Left lung (tissue), 10 donors: ENCODE data around the gene OAS2. TPM values are rescaled to one million over a fixed set of nuclear protein-coding genes. Genes with fewer than 3 reads are reported as not detected.

Experiments
- ATAC-seq: fragments of 200-7000 bp; cut with Tn5 transposase; one replicate; pipeline ENCODE4 v1.9.1; 2020; ENCODE audit warnings: moderate library complexity
- DNase-seq, 4 donors: peaks; one replicate each; pipeline ENCODE4 v3.0.0-alpha.2; 2013 to 2020
- H3K27ac ChIP-seq, 2 donors: fragments of 200-600 bp; sonication (generic) in 1 of 2; one replicate each; pipeline versions ENCODE4 v1.5.0 to v1.8.0; 2020 to 2021
- H3K27me3 ChIP-seq, 2 donors: fragments of 200-600 bp; sonication (generic) in 1 of 2; one replicate each; pipeline versions ENCODE4 v1.5.0 to v1.8.0; 2020 to 2021
- H3K36me3 ChIP-seq, 2 donors: fragments of 200-600 bp; sonication (generic) in 1 of 2; one replicate each; pipeline versions ENCODE4 v1.5.0 to v1.8.0; 2020 to 2021
- H3K4me1 ChIP-seq, 2 donors: fragments of 200-600 bp; one replicate each; pipeline ENCODE4 v1.8.0; 2021
- H3K4me3 ChIP-seq, 2 donors: fragments of 200-600 bp; sonication (generic) in 1 of 2; one replicate each; pipeline versions ENCODE4 v1.5.0 to v1.8.0; 2020 to 2021; ENCODE audit warnings: mild to moderate bottlenecking in 1 of 2
- H3K9me3 ChIP-seq, 2 donors: fragments of 200-600 bp; sonication (generic) in 1 of 2; one replicate each; pipeline versions ENCODE4 v1.5.0 to v1.8.0; 2020 to 2021
- intact Hi-C, 2 donors: fragments of 100-400 bp; cut with DNase I; formaldehyde crosslinking; loops; one replicate each; pipeline versions ENCODE4 v1.11.2 to v1.14.2; 2022
- polyA plus RNA-seq, 6 donors: library from polyadenylated mRNA; unstranded; fragments of 120-200 nt; gene quantifications; one replicate each; pipeline ENCODE4 v1.2.1, GENCODE V29; 2013; ENCODE audit not compliant: insufficient read length in 6 of 6
- total RNA-seq, 2 donors: library from RNA; stranded (reverse); fragmentation: NEBNext Ultra II Directional; extraction: Animal tissue kit (Norgen Biotek cat#: 25700); gene quantifications; one replicate each; pipeline ENCODE4 v1.2.1, GENCODE V29; 2021
- TF ChIP-seq, protein P1 (sequence below), 2 donors: fragments of 200-600 bp; sonication (generic) in 1 of 2; IDR thresholded peaks; one replicate each; pipeline versions ENCODE4 v1.5.0 to v1.8.0; 2021; ENCODE audit warnings: antibody characterized with exemption in 2 of 2
- donor health status: DM: no; HTN: yes; CAD: no.
- donor health status: DM: no; HTN: no; CAD: no.

Gene OAS2
- total and polyA plus RNA-seq, 8 donors, result 5.5 to 35.3 (median 10.3) TPM

DNA sequence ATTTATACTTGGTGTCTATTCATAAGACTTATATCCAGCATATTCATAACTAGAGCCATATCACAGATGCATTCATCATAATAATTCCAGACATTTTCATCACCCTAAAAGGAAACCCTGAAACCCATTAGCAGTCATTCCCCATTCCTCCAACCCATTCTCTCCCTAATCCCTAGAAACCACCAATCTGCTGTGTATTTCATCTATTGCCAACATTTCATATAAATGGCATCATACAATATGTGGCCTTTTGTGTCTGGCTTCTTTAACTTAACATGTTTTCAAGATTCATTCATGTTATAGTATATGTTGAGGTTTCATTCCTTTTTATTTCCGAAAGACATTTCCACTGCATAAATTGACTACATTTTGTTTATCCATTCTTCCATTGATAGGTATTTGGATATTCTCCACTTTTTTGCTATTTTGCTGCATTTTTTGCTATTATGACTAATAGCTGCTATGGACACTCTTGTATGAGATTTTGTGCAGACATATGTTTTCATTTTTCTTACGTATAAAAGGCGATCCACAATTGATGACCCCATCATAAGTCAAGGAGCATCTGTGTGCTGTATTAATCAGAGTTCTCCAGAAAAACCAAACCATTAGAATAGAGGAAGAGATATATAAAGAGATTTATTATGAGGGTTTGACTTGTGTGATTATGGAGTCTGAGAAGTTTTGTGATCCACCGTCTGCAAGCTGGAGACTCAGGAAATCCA lies 5.1 kb upstream of the OAS2 start:
- Histone ChIP-seq H3K9me3 (no peaks in the 10 kb centered on the region), H3K4me3 (no peak overlapping the region), H3K36me3 (peaks cover 0 to 32% of the 10 kb centered on the region in 2 donors), H3K27me3 (no peaks in the 10 kb centered on the region), H3K27ac (no peak overlapping the region), H3K4me1 (peaks cover 0 to 16% of the 10 kb centered on the region in 2 donors)
- intact Hi-C loops, result no loop called here
- no peak for ATAC-seq
- DNase-seq, result no peak
- TF ChIP-seq, protein P1, sequence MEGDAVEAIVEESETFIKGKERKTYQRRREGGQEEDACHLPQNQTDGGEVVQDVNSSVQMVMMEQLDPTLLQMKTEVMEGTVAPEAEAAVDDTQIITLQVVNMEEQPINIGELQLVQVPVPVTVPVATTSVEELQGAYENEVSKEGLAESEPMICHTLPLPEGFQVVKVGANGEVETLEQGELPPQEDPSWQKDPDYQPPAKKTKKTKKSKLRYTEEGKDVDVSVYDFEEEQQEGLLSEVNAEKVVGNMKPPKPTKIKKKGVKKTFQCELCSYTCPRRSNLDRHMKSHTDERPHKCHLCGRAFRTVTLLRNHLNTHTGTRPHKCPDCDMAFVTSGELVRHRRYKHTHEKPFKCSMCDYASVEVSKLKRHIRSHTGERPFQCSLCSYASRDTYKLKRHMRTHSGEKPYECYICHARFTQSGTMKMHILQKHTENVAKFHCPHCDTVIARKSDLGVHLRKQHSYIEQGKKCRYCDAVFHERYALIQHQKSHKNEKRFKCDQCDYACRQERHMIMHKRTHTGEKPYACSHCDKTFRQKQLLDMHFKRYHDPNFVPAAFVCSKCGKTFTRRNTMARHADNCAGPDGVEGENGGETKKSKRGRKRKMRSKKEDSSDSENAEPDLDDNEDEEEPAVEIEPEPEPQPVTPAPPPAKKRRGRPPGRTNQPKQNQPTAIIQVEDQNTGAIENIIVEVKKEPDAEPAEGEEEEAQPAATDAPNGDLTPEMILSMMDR (IDR thresholded peaks at IDR 0.05), result no peak

DNA sequence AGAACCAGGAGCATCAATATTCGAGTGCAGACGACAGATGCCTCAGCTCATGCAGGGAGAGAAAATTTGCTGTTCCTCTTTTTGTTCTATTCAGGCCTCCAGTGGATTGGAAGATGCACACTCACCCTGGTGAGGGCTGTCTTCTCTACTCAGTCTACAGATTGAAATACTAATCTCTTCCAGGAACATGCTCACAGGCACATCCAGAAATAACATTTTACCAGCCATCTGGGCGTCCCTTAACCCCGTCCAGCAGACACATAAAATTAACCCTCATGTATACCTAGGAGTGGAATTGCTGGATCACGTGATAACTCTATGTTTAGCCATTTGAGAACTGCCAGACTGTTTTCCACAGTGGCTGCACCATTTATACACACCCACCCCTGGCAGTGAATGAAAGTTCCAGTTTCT lies 4.5 kb upstream of the OAS2 start:
- Histone ChIP-seq H3K27ac (no peak overlapping the region), H3K36me3 (peaks cover 0 to 25% of the 10 kb centered on the region in 2 donors), H3K4me1 (peaks cover 0 to 22% of the 10 kb centered on the region in 2 donors), H3K27me3 (no peaks in the 10 kb centered on the region), H3K4me3 (no peak overlapping the region), H3K9me3 (no peaks in the 10 kb centered on the region)
- no peak for DNase-seq
- TF ChIP-seq, protein P1 (IDR thresholded peaks at IDR 0.05), result no peak
- intact Hi-C loops, result no loop called here
- no peak for ATAC-seq

DNA sequence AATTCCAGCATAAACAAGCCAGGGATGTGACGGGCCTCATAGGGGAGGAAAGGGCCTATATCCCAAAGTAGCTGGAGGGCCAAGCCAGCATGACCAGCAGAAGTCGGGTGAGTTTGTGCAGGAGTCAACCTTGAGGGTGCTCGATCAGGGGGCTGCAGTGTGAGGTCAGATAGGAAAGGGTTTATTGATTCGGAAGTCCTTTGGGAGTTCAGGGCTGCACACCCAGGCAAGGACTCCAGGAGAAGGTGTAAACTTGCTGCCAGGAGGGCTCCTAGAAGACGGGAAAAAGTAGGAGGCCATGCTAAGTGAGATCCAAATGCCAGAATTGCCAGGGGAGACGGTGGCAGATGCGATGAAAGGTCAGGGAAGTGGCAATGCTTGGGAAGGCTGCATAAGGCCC lies 3.4 kb upstream of the OAS2 start:
- H3K27me3 ChIP-seq, result no peaks in the 10 kb centered on the region
- no peak for ATAC-seq
- no peaks in the 10 kb centered on the region for H3K9me3 ChIP-seq
- no peak overlapping the region for H3K4me3 ChIP-seq
- H3K36me3 ChIP-seq, result peaks cover 0 to 14% of the 10 kb centered on the region in 2 donors
- DNase-seq, result no peak
- intact Hi-C loops, result no loop called here
- TF ChIP-seq, protein P1 (IDR thresholded peaks at IDR 0.05), result no peak
- H3K4me1 ChIP-seq, result peaks cover 0 to 32% of the 10 kb centered on the region in 2 donors
- H3K27ac ChIP-seq, result no peak overlapping the region

DNA sequence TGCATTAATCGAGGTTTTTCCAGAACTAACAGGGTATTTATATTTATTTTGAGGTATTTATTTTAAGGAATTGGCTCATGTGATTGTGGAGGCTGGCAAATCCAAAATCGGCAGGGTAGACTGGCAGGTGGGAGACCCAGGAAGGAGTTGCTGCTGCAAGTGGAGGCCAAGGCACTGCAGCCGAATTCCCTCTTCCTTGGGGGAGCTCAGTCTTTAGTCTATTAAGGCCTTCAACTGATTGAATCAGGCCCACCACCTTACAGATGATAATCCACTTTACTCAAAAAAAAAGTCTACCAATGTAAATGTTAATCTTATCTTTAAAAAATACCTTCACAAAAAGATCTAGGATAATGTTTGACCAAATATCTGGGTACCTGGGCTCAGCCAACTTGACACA lies 1.2 kb upstream of the OAS2 start:
- Histone ChIP-seq H3K27ac (peak overlapping the region in 1 of 2 donors; percentile 90), H3K4me1 (peaks cover 0 to 45% of the 10 kb centered on the region in 2 donors), H3K36me3 (no peaks in the 10 kb centered on the region), H3K9me3 (no peaks in the 10 kb centered on the region), H3K4me3 (no peak overlapping the region), H3K27me3 (no peaks in the 10 kb centered on the region)
- DNase-seq (no peak), ATAC-seq (no peak)
- intact Hi-C loops, result no loop called here
- TF ChIP-seq, protein P1 (IDR thresholded peaks at IDR 0.05), result no peak

DNA sequence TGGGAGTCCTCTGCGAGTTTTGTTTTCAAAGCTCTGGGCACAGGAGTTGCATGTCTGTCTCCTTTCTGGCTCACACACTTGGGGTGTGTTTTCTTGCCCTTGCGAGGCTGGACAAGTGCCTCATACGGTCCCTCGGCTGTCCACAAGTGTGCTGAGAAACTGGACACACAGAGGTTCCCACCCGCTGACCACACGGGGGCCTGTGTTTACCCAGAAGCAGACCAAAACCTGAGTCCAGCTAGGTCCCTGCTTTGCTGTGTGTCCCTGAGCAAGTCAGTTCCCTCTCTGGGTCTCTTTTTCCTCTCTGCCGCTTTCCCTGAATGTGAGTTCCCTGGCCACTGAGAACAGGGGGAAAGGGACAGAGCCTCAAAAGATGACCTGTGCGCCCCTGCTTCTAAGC lies 678 bp upstream of the OAS2 start:
- peaks cover 0 to 45% of the 10 kb centered on the region in 2 donors for H3K4me1 ChIP-seq
- intact Hi-C loops, result no loop called here
- H3K9me3 ChIP-seq, result no peaks in the 10 kb centered on the region
- H3K27ac ChIP-seq, result peak overlapping the region; percentile 88 to 90
- peak overlapping the region; percentile 45 to 65 for H3K4me3 ChIP-seq
- DNase-seq (no peak), ATAC-seq (no peak)
- TF ChIP-seq, protein P1 (IDR thresholded peaks at IDR 0.05), result no peak
- H3K36me3 ChIP-seq, result no peaks in the 10 kb centered on the region
- H3K27me3 ChIP-seq, result no peaks in the 10 kb centered on the region
